Fibroblast of peridontal ligament (primary cell): Measurements from ENCODE around the gene PTCH2.
"Not testable (repeated sequence)": the region's sequence is repeated elsewhere in the genome, so short reads cannot be mapped to it uniquely, and the experiment has no call there.

Source experiments
- DNase-seq: peaks from one replicate; pipeline ENCODE4 v3.0.0-alpha.2; 2010; ENCODE audit errors: extremely low read depth

The PTCH2 gene

DNA sequence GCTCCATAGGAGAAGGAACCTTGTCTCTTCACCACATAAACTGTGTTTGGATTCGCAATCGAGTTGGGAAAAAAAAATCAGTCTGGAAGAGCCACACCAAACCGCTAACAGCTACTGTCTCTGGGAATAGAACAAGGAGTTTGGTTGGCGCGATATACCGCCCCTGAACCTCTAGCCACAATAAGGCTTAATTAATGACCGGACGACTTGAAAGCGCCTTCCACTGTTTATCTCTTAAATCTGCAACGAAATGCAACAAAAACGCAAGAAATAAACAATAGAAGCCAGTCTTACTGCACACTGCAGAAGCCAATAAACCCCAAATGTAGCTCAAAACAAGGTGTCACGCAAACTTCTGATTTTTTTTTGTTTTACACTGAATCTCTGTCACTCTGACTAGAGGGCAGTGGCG, 23.9 kb downstream of the PTCH2 start:
- peak; percentile 69 for DNase-seq

DNA sequence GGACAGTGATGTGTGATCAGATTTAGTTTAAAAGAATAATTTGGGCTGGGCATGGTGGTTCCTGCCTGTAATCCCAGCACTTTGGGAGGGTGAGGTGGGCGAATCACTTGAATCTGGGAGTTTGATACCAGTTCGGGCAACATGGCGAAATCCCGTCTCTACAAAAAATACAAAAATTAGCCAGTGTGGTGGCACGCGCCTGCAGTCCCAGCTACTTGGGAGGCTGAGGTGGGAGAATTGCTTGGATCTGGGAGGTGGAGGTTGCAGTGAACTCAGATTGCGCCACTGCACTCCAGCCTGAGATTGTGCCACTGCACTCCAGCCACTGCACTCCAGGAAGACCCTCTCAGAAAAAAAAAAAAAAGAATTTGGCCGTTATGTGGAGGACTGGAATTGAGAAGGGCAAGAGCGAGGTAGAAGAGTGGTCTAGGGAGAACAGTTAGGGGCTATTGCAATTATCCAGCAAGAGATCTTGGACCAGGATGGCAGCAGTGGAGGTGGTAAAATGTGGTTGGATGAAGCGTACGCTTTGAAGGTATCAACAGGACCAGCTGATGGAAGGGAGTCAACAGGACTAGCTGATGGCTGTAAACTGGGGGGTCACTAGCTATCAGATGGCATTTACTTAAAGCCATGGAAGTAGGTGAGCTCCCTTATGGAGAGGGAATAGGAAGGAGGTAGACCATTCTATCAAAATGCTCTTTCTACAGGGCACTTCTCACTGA, 25.1 kb downstream of the PTCH2 start:
- no peak for DNase-seq

DNA sequence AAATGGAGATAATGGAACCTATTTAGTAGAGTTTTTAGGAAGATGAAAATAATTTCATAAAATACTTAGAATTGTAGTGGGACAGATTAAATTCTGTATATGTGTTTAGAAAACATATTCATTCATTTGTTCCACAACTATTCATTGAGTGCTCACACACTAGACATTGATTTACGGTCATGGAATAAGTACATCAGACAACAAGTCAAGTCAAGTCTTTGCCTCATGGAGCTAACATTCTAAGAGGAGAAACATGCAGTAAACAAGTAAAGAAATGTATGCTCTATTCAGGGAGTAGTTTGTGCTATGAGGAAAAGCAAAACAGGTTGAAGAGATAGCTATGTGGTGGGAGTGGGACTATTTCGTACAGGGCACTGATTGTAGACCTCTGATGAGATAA, 25.7 kb downstream of the PTCH2 start:
- DNase-seq: no peak

- not testable (repeated sequence) for DNase-seq
Observed at GRCh38 chr1:44815926-44816325, 27.1 kb downstream of the PTCH2 start.

GRCh38 chr1:44812822-44813543, 30.1 kb downstream of the PTCH2 start:
- DNase-seq: no peak

DNA sequence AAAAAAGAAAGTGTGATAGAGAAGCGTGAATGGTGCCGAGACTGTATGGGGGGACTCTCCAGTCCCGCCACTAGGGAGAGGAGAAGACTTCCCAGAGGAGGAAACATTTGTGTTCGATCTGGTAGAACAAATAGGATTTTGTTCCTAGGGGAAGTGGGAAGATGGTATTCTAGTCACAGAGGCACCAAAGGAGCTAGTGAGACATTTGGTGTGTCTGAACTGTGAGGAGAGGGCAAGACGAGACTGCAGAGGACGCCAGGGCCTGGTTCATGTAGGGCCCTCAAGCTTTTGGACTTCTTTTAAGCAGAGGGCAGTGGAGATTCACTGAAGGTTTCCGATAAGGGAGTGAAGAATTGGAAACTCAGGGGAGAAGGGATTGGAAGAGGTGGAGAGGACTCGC, 31.8 kb downstream of the PTCH2 start:
- DNase-seq: no peak

DNA sequence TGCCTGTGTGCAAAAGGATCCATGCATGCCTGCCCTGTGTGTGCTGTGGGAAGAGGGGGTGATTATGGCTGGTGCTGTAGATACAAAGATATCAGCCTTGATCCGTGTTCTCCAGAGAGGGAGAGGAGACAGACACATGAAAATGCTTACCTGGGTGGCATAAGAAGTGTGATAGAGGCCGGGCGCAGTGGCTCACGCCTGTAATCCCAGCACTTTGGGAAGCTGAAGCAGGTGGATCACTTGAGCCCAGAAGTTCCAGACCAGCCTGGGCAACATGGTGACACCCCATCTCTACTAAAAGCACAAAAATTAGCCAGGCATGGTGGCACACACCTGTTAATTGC, 32.3 kb downstream of the PTCH2 start:
- not testable (repeated sequence) for DNase-seq

- no peak for DNase-seq
Observed at GRCh38 chr1:44810101-44810761, 32.8 kb downstream of the PTCH2 start.

- peak; percentile 49 for DNase-seq
Observed at GRCh38 chr1:44808938-44809917, 33.8 kb downstream of the PTCH2 start.

DNA sequence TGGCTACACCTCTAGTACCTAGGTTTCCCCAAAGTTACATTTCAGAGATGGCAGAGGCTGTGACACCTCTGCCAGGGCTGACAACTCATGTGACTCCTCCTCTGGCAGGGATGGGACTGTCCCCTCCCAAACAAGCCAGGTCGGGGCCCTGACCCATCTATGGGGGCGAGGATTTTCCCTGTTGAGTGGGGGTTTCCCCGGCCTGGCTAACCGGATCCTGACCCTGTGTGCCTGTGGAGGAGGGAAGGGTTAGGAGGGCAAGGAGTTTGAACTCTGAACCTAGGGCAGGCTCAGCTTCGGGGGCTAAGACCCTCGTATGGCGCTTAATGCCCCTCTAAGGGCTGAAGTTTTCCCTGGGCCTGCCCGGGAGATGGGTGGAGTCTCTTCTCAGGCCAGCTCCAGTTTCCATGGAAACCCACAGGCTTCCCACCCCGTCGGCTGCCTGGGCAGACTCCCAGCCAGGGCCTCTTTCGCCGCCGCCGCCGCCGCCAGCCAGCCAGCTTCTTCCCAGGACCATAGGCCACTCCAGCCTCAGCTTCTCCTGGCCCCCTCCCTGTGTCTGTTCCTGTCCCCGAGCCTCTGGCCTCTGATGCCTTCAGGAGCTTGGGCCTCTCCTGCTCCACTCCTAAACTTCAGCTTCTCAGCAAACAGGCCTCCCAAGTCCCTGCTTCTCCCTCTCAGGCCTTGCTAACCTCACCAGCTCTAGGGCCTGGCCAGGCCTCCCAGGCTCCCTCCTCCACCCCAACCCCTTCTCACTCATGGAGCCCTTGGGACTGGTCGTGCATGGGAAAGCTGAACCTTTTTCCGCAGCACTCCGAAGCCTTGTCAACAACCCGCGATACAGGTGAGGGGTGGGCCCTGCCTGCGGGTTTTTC, 34.8 kb downstream of the PTCH2 start, which contains the start of gene BTBD19:
Gene BTBD19, plus strand, starts transcription at position 461 of the 875 bp plus-strand sequence. Its CDS starts 298 bp downstream, at position 759.
- peak; percentile 91 for DNase-seq

GRCh38 chr1:44807364-44808062, 35.5 kb downstream of the PTCH2 start:
- DNase-seq: peak; percentile 99

- no peak for DNase-seq
Observed at GRCh38 chr1:44806704-44807363, 36.2 kb downstream of the PTCH2 start, which contains the start of gene DYNLT4. DYNLT4 (minus strand) TSS chr1:44807351; CDS start chr1:44806668, 683 bp downstream.

GRCh38 chr1:44806025-44806703, 36.9 kb downstream of the PTCH2 start:
- no peak for DNase-seq

DNA sequence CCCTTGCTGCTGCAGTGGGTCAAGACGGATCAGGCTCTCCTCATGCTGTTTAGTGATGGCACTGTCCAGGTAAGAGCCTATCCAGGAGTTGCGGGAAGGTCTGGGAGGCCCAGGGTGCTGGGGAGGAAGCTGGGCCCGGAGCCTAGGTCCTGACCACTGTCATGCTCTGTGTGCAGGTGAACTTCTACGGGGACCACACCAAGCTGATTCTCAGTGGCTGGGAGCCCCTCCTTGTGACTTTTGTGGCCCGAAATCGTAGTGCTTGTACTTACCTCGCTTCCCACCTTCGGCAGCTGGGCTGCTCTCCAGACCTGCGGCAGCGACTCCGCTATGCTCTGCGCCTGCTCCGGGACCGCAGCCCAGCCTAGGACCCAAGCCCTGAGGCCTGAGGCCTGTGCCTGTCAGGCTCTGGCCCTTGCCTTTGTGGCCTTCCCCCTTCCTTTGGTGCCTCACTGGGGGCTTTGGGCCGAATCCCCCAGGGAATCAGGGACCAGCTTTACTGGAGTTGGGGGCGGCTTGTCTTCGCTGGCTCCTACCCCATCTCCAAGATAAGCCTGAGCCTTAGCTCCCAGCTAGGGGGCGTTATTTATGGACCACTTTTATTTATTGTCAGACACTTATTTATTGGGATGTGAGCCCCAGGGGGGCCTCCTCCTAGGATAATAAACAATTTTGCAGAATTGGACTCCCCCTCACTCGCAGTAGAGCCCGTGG, 37.6 kb downstream of the PTCH2 start:
- DNase-seq: no peak

DNA sequence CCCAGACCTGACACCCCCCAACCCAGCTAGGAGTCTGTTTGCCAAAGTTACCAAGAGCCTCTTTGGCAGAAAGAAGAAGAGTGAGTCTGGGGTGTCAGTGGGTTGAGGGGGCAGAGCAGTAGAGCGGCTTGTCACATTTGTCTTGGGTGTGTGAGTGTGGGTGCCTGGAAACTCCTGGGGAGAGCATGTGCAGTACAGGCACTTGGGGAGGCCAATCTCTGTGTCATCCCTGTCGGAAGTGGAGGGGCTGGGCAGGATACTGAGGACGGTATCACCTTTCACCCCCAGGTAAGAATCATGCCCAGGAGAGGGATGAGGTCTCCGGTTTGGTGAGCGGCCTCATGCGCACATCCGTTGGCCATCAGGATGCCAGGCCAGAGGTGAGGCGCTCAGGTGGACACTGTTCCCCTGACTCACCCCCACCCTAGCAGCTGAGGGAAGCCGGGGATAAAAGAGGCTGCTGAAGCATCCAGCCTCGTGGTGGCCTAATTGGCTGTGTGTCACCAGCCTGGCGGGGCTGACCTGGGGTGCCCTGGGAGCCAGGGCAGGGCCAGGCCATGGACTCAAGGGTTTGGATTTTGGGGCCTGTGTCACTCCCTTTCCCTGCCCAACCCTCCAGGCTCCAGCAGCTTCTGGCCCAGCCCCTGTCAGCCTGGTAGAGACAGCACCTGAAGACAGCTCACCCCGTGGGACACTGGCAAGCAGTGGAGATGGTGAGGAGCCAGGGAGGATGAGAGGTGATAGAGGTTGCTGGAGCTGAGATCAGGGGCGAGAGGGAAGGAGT, 39.5 kb downstream of the PTCH2 start:
- DNase-seq: no peak

DNA sequence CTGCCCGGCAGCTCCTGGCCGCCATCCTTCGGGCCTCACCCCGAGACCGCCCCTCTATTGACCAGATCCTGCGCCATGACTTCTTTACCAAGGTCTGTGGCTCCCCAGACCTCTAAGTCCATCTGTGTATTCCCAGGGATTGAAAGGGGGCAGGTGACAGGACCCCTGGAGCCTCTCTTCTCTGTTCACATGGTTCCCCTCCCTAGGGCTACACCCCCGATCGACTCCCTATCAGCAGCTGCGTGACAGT, 40.1 kb downstream of the PTCH2 start:
- DNase-seq: no peak

DNA sequence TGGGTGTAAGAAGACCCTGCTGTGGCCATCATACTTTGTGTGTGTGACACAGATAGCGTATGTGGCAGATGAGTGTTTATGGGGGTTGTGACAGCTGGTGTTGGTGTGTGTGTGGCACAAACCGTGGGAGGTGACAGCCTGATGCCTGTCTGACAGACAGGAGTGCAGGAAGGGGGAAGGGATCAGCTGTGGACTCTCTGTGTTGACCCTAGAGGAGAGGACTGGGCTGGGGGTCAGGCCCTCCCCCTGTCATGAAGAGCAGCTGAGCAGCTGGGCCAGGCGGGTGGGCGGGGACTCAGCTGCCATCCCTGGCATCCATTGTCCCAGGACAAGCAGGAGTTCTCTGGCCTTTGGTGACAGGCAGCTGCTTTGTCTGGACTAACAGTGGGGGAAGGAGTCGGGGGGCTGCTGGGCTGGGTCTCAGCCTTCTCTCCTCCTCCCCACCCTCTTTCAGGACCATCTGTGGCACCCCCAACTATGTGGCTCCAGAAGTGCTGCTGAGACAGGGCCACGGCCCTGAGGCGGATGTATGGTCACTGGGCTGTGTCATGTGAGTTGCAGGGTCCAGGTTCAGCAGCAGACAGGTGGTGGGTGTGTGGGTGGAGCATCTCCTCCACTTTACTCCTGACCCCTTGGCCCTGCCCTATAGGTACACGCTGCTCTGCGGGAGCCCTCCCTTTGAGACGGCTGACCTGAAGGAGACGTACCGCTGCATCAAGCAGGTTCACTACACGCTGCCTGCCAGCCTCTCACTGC, 40.6 kb downstream of the PTCH2 start:
- no peak for DNase-seq
